GM19035 (cell line): Measurements from ENCODE around the gene CCDC167.
"Not testable (repeated sequence)": the region's sequence is repeated elsewhere in the genome, so short reads cannot be mapped to it uniquely, and the experiment has no call there.

Source experiments
- ATAC-seq: cut with Tn5 transposase; IDR thresholded peaks from one replicate; pipeline ENCODE4 v1.9.1; 2021; ENCODE audit not compliant: unreplicated experiment

CCDC167 gene

GRCh38 chr6:37477656-37478435 lies 21.8 kb downstream of the CCDC167 start:
- no peak for ATAC-seq

GRCh38 chr6:37477191-37477590 lies 22.5 kb downstream of the CCDC167 start:
- ATAC-seq: no peak

DNA sequence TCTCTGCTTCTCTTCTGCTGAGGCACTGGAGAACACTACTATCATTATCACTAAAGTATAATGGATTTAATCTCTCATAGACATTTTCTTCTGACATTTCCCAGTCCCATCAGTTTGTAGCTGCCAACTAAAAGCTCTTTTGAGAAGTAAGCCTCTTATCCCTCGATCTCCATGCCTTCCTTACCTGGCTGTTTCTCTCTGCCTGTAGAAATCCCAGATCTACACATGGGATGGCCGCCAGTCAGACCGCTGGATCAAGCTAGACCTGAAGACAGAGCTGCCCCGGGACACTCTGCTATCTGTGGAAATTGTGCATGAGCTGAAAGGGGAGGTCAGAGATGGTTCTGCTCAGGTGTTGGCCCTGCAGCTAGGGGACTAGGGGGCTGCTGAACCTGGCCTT lies 25.4 kb downstream of the CCDC167 start:
- no peak for ATAC-seq

GRCh38 chr6:37473364-37474095 lies 26.2 kb downstream of the CCDC167 start:
- no peak for ATAC-seq

DNA sequence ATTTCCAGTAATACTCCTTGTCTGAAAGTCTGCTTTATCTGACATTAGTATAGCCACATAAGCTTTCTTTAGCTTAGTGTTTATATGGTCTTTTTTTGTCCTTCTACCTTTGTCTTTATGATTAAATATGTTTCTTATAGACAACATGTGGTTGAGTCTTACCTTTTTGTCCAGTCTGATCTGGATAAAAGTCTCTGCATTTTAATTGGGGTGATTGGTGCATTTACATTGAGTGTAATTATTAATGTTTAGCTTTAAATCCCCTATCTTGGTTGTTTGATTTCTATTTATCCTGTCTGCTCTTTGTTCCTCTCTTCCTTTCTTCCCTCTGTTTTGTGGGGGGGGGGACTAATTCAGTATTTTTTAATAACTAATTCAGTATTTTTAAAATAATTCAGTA lies 32.0 kb downstream of the CCDC167 start:
- ATAC-seq: no peak

- no peak for ATAC-seq
Measured at GRCh38 chr6:37463110-37463509, 36.6 kb downstream of the CCDC167 start.

DNA sequence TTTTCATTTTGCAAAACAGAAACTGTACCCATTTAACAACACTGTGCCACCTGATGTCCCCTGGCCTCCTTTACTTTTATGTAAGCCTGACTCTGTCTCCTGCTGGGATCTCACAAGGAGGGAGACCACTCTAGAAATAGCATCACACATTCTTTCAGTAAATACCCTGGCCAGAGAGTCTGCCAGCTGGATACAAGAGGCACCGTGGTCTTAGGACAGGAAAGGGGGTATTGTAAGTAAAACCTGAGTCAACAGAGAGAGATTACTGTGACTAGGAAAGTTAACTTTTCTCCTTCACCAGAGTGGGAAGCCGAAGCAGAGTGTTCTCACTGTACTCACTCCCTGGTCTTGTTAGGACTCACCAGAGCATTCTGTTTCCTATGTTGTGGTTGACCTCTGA lies 38.9 kb downstream of the CCDC167 start:
- no peak for ATAC-seq

GRCh38 chr6:37459981-37460800 lies 39.5 kb downstream of the CCDC167 start:
- ATAC-seq: no peak

DNA sequence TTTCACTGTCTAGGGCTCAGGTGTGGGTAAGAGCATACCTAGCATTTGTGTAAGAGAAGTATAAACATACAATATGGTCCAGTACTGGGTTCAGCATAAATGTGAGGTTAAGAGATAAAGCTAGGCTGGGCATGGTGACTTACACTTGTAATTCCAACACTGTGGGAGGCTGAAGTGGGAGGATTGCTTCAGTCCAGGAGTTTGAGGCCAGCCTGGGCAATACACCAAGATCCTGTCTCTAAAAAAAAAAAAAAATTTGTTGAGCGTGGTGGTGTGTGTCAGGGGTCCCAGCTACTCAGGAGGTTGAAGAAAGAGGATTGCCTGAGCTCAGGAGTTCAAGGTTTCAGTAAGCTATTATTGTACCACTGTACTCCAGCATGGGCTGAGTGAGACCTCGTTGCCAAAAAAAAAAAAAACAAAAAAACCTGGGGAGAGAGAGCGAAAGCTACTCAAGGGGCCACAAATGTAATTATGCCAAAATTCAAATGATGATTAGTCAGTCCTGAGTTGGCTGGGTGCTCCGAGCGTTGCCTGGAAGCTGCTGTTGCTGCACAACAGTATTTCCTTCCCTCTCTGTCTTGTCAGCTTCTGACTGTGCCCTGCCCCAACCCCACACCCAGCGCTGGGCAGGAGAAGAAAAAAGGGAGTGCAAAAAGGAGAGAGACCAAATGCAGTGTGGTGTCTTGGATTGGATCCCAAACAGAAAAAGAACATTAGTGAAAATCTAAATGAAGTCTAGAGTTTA lies 42.7 kb downstream of the CCDC167 start:
- ATAC-seq: no peak

- ATAC-seq: no peak
Measured at GRCh38 chr6:37456126-37456525, 43.6 kb downstream of the CCDC167 start.

GRCh38 chr6:37454420-37455140 lies 45.1 kb downstream of the CCDC167 start:
- ATAC-seq: no peak

- no peak for ATAC-seq
Measured at GRCh38 chr6:37452522-37452921, 47.2 kb downstream of the CCDC167 start.

DNA sequence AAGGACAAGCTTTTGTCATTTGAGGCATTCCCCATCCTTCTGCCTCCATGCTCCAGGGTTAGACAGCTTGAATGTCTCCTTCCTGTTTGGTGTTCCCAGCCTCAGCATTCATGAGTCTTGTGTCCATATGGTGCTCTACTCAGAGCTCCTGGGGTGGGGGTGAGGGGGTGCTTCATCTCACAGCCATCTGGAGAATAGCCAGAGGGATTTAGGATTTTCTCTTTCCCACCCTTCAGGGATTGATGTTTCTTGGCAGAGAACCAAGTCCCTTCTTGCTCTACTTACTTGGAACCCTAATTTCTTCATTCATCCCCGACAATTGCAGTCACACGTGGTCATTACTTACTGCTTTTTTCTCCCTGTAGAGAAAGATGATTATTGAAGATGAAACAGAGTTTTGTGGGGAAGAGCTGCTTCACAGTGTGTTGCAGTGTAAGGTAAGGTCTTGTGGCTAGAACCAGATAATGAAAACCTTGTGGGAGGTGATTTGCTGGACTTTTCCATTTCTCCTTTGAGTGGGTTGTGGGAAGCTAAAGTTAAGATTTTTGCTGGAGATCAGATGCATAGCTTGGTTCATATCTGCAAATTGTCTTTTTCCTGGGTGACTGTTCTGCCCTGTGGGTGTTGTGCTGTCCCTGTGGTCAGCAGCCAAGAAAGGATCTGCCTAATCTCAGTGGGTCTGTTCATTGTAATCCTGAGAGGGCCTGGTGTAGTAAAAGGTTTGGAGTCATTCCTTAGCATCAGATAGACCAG lies 48.1 kb downstream of the CCDC167 start:
- ATAC-seq: no peak

GRCh38 chr6:37449984-37450383 lies 49.7 kb downstream of the CCDC167 start:
- no peak for ATAC-seq

GRCh38 chr6:37443216-37443542 lies 56.5 kb downstream of the CCDC167 start:
- ATAC-seq: not testable (repeated sequence)

- ATAC-seq: no peak
Measured at GRCh38 chr6:37442416-37443215, 57.1 kb downstream of the CCDC167 start.

DNA sequence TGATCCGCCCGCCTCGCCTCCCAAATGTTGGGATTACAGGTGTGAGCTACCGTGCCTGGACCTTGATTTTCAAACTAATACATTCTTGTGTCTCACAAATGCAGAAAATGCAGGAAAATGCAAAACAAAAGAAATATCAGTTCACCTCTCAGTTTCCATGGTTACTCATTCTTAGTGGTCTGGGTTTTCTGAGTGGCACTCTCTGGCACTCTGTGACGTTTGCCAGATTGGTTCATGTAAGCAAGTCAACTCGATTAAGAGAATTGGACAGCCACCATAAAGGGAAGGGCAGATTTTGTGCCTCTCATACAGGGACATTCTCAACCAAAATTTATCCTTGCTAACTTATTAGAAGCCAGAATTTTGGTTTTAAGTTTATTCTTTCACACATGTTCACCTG lies 58.0 kb downstream of the CCDC167 start:
- no peak for ATAC-seq

DNA sequence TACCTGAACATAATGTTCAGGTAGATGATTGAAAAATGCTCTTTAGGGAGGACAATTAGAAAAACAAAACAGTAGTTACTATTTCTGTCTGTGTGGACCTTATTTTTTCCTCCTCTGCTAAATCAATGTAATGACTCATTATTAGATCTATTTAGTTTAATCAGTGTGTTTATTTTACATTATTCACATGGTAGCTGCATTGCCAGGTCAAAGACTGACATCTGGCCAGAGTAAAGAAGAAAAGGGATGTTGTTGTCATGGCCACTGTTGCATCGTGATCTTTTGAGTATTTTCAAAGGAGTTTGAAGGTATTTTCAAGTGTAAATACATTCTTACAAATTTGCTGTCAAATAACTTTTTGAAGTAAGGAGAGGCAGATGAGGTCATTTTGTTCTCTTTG lies 60.8 kb downstream of the CCDC167 start:
- no peak for ATAC-seq

DNA sequence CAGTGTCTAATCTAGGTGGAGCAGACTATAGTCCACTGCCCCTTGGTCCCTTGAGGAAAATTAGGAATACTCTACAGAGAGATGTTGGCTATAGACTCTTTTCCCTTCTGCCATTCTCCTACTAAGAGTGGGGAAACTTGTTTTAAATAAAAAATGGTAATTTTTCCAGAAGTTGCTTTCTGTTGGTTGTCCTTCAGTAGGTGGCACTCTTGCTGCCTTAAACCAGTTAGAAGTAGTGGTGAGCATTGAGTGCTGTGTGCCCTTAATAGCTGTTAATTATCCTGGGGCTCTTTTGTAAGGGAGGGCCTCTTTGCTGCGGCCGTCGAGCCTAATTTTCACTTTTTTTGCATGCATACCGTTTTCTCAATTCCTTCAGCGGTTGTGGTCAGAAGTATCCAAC lies 63.9 kb downstream of the CCDC167 start:
- ATAC-seq: no peak
